GM19025 (cell line): ENCODE data around the gene GZMB.
"Not testable (repeated sequence)": the region's sequence is repeated elsewhere in the genome, so short reads cannot be mapped to it uniquely, and the experiment has no call there.

Experiments
- ATAC-seq: cut with Tn5 transposase; IDR thresholded peaks from one replicate; pipeline ENCODE4 v1.9.1; 2021; ENCODE audit warnings: mild to moderate bottlenecking, low read depth, moderate library complexity; ENCODE audit not compliant: unreplicated experiment

Gene GZMB

GRCh38 chr14:24631749-24632335, 2.1 kb downstream of the GZMB start:
- no peak for ATAC-seq

- ATAC-seq, result no peak
Measured at GRCh38 chr14:24630872-24631477, 3.0 kb downstream of the GZMB start.

- ATAC-seq, result no peak
Measured at GRCh38 chr14:24630087-24630871, 3.7 kb downstream of the GZMB start.

GRCh38 chr14:24629521-24629920, 4.5 kb downstream of the GZMB start:
- no peak for ATAC-seq

- ATAC-seq, result no peak
Measured at GRCh38 chr14:24613747-24614146, 20.2 kb downstream of the GZMB start.

GRCh38 chr14:24613241-24613640, 20.7 kb downstream of the GZMB start:
- ATAC-seq, result no peak

- ATAC-seq, result no peak
Measured at GRCh38 chr14:24612196-24612595, 21.8 kb downstream of the GZMB start.

- ATAC-seq, result peak; percentile 43
Measured at GRCh38 chr14:24609655-24610344, 24.2 kb downstream of the GZMB start, which contains the start of gene GZMH. Gene GZMH (minus strand): TSS chr14:24609685. CDS start chr14:24609613, 72 bp downstream.

- ATAC-seq, result no peak
Measured at GRCh38 chr14:24607635-24608514, 26.1 kb downstream of the GZMB start.

- no peak for ATAC-seq
Measured at GRCh38 chr14:24607081-24607480, 26.9 kb downstream of the GZMB start.

GRCh38 chr14:24606297-24606696, 27.7 kb downstream of the GZMB start:
- ATAC-seq, result no peak

GRCh38 chr14:24605435-24606190, 28.4 kb downstream of the GZMB start:
- ATAC-seq, result no peak

GRCh38 chr14:24597403-24597802, 36.6 kb downstream of the GZMB start:
- ATAC-seq, result no peak

GRCh38 chr14:24595073-24595808, 38.7 kb downstream of the GZMB start:
- ATAC-seq, result no peak

- not testable (repeated sequence) for ATAC-seq
Measured at GRCh38 chr14:24591004-24591403, 43.0 kb downstream of the GZMB start.

- ATAC-seq, result not testable (repeated sequence)
Measured at GRCh38 chr14:24584402-24584801, 49.6 kb downstream of the GZMB start.
